GM23338 (cell line): ENCODE data around the gene UGT2B15. TPM values are rescaled to one million over a fixed set of nuclear protein-coding genes. Genes with fewer than 3 reads are reported as not detected.
"Not testable (repeated sequence)": the region's sequence is repeated elsewhere in the genome, so short reads cannot be mapped to it uniquely, and the experiment has no call there.

Source experiments
- ATAC-seq: fragments of 200-7000 bp; cut with Tn5 transposase; 3 replicates; pipeline ENCODE4 v1.9.1; 2020
- DNase-seq: peaks from one replicate; pipeline ENCODE4 v3.0.0-alpha.2; 2015; ENCODE audit warnings: low spot score
- H2AFZ ChIP-seq: fragments of 200-600 bp; sonication (generic); 2 replicates; pipeline ENCODE4 v1.8.0; 2016; ENCODE audit warnings: antibody characterized with exemption, mild to moderate bottlenecking, moderate library complexity
- H3F3A ChIP-seq: fragments of 200-600 bp; sonication (generic); replicated peaks from 2 replicates; pipeline ENCODE4 v1.8.0; 2017; ENCODE audit warnings: antibody characterized with exemption, mixed run types, low read depth
- H3K27ac ChIP-seq: fragments of 200-600 bp; sonication (generic); 2 replicates; pipeline ENCODE4 v1.6.1; 2016; ENCODE audit warnings: low read depth
- H3K27me3 ChIP-seq: fragments of 200-600 bp; sonication (generic); 2 replicates; pipeline ENCODE4 v1.8.0; 2016; ENCODE audit warnings: mild to moderate bottlenecking, mixed run types, moderate library complexity; ENCODE audit not compliant: insufficient read depth
- H3K36me3 ChIP-seq: fragments of 200-600 bp; sonication (generic); 2 replicates; pipeline ENCODE4 v1.8.0; 2016; ENCODE audit warnings: mild to moderate bottlenecking; ENCODE audit not compliant: insufficient read depth
- H3K4me1 ChIP-seq: fragments of 200-600 bp; sonication (generic); 2 replicates; pipeline ENCODE4 v1.8.0; 2016; ENCODE audit warnings: mild to moderate bottlenecking, moderate library complexity; ENCODE audit not compliant: insufficient read depth
- H3K4me2 ChIP-seq: fragments of 200-600 bp; sonication (generic); 2 replicates; pipeline ENCODE4 v1.7.1; 2017; ENCODE audit warnings: mixed run types
- H3K4me3 ChIP-seq: fragments of 200-600 bp; sonication (generic); 2 replicates; pipeline ENCODE4 v1.6.1; 2016; ENCODE audit warnings: mixed run types
- H3K79me2 ChIP-seq: fragments of 200-600 bp; sonication (generic); replicated peaks from 2 replicates; pipeline ENCODE4 v1.8.0; 2017; ENCODE audit warnings: mild to moderate bottlenecking; ENCODE audit not compliant: insufficient read depth
- H3K9me2 ChIP-seq: fragments of 200-600 bp; sonication (generic); 2 replicates; pipeline ENCODE4 v1.8.0; 2017; ENCODE audit not compliant: insufficient read depth
- H4K20me1 ChIP-seq: fragments of 200-600 bp; sonication (generic); replicated peaks from 2 replicates; pipeline ENCODE4 v1.8.0; 2017; ENCODE audit warnings: mild to moderate bottlenecking; ENCODE audit not compliant: insufficient read depth
- H3K27ac Mint-ChIP-seq: 2 replicates; pipeline ENCODE4 v1.8.0; 2020; ENCODE audit warnings: inconsistent platforms, mild to moderate bottlenecking, moderate library complexity, mixed read lengths
- H3K27me3 Mint-ChIP-seq: 3 replicates; pipeline ENCODE4 v1.8.0; 2022; ENCODE audit warnings: low read depth, mild to moderate bottlenecking, moderate library complexity, mixed read lengths, inconsistent platforms; ENCODE audit not compliant: insufficient read depth, poor library complexity
- H3K36me3 Mint-ChIP-seq: 3 replicates; pipeline ENCODE4 v1.8.0; 2021; ENCODE audit warnings: low read depth, mild to moderate bottlenecking, inconsistent platforms, moderate library complexity, mixed read lengths
- H3K4me1 Mint-ChIP-seq: 3 replicates; pipeline ENCODE4 v1.8.0; 2020; ENCODE audit warnings: mild to moderate bottlenecking, inconsistent platforms, mixed read lengths
- H3K4me3 Mint-ChIP-seq: 3 replicates; pipeline ENCODE4 v1.8.0; 2021; ENCODE audit warnings: moderate library complexity, mild to moderate bottlenecking, inconsistent platforms, mixed read lengths
- H3K9me3 Mint-ChIP-seq: 3 replicates; pipeline ENCODE4 v1.8.0; 2020; ENCODE audit warnings: moderate library complexity, mild to moderate bottlenecking, inconsistent platforms, mixed read lengths
- CREB1 ChIP-seq: fragments of 250-450 bp; sonication (Bioruptor Pico); IDR thresholded peaks from 2 replicates; pipeline ENCODE4 v1.5.0; 2020; ENCODE audit warnings: low read depth, mild to moderate bottlenecking, moderate library complexity
- EZH2 ChIP-seq: fragments of 200-600 bp; sonication (generic); IDR thresholded peaks from one replicate; pipeline ENCODE4 v1.8.0; 2017; ENCODE audit warnings: antibody characterized with exemption, mild to moderate bottlenecking, low read depth; ENCODE audit not compliant: unreplicated experiment
- EZH2phosphoT487 ChIP-seq: fragments of 200-600 bp; sonication (generic); IDR thresholded peaks from one replicate; pipeline ENCODE4 v1.8.1; 2018; ENCODE audit warnings: antibody characterized with exemption; ENCODE audit not compliant: unreplicated experiment
- JUNB ChIP-seq: IDR thresholded peaks from one replicate; pipeline ENCODE4 v1.6.1; 2016; ENCODE audit warnings: antibody characterized with exemption; ENCODE audit not compliant: unreplicated experiment
- NANOG ChIP-seq: IDR thresholded peaks from 2 replicates; pipeline ENCODE4 v1.6.1; 2016; ENCODE audit warnings: antibody characterized with exemption, borderline replicate concordance
- STAT1 ChIP-seq: IDR thresholded peaks from one replicate; pipeline ENCODE4 v1.6.1; 2016; ENCODE audit warnings: antibody characterized with exemption; ENCODE audit not compliant: unreplicated experiment
- ZNF331 ChIP-seq: fragments of 250-450 bp; sonication (Bioruptor Pico); IDR thresholded peaks from 2 replicates; pipeline ENCODE4 v1.5.0; 2020; ENCODE audit warnings: low read depth, mild to moderate bottlenecking, moderate library complexity
- polyA plus RNA-seq: library from polyadenylated mRNA; unstranded; fragments of >200 nt; fragmentation: Nextera tagmentation; extraction: Ambion mirVana; gene quantifications from 2 replicates; pipeline ENCODE4 v1.2.1, GENCODE V29; 2016
- total RNA-seq: library from RNA; depleted of rRNA; stranded (reverse); fragments of >200 nt; shearing (Covaris generic); gene quantifications from 2 replicates; pipeline ENCODE4 v1.2.3, GENCODE V29; 2014
- TF ChIP-seq, protein P1 (sequence below): IDR thresholded peaks from one replicate; pipeline ENCODE4 v1.6.1; 2018; ENCODE audit warnings: antibody characterized with exemption; ENCODE audit not compliant: unreplicated experiment
- TF ChIP-seq, protein P2 (sequence below): fragments of 250-450 bp; sonication (Bioruptor Pico); IDR thresholded peaks from 2 replicates; pipeline ENCODE4 v1.5.0; 2020; ENCODE audit warnings: mild to moderate bottlenecking, moderate library complexity
- TF ChIP-seq, protein P3 (sequence below): IDR thresholded peaks from 2 replicates; pipeline ENCODE4 v1.6.1; 2016; ENCODE audit warnings: antibody characterized with exemption
- TF ChIP-seq, protein P4 (sequence below), 2 experiments: fragments of 200-600 bp in 1 of 2; sonication (generic) in 1 of 2; conservative IDR thresholded peaks; 2 replicates each; pipeline versions ENCODE4 v1.5.1 to v1.6.1; 2016 to 2017; ENCODE audit warnings: antibody characterized with exemption in 2 of 2, low read depth in 2 of 2, mild to moderate bottlenecking in 2 of 2, moderate library complexity in 1 of 2

The UGT2B15 gene
- total and polyA plus RNA-seq, 2 experiments from 2014 or later, result not detected

DNA sequence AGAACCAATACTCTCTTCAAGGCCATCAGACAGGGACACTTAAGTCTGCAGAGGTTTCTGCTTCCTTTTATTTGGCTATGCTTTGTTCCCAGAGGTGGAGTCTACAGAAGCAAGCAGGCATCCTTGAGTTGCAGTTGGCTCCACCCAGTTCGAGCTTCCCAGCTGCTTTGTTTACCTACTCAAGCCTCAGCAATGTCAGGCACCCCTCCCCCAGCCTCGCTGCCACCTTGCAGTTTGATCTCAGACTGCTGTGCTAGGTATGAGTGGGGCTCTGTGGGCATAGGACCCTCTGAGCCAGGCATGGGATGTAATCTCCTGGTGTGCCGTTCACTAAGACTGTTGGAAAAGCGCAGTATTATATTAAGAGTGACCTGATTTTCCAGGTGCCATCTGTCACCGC is 12.6 kb upstream of the UGT2B15 start:
- Mint-ChIP-seq H3K36me3 (peaks cover 35% of the 10 kb centered on the region), H3K4me3 (no peak overlapping the region), H3K27me3 (no peaks in the 10 kb centered on the region), H3K4me1 (no peaks in the 10 kb centered on the region), H3K9me3 (peaks cover 55% of the 10 kb centered on the region), H3K27ac (no peak overlapping the region)
- H3K9me2 ChIP-seq, result no peaks in the 10 kb centered on the region
- H4K20me1 ChIP-seq, result no peaks in the 10 kb centered on the region
- no peaks in the 10 kb centered on the region; the same call in 1 of the 2 replicates for H3K36me3 ChIP-seq
- no peak overlapping the region for H3K4me3 ChIP-seq
- no peak overlapping the region for H3K4me2 ChIP-seq
- DNase-seq (no peak), ATAC-seq (no peak)
- H3K4me1 ChIP-seq, result no peaks in the 10 kb centered on the region
- H3F3A ChIP-seq, result no peaks in the 10 kb centered on the region
- TF ChIP-seq, protein P1, sequence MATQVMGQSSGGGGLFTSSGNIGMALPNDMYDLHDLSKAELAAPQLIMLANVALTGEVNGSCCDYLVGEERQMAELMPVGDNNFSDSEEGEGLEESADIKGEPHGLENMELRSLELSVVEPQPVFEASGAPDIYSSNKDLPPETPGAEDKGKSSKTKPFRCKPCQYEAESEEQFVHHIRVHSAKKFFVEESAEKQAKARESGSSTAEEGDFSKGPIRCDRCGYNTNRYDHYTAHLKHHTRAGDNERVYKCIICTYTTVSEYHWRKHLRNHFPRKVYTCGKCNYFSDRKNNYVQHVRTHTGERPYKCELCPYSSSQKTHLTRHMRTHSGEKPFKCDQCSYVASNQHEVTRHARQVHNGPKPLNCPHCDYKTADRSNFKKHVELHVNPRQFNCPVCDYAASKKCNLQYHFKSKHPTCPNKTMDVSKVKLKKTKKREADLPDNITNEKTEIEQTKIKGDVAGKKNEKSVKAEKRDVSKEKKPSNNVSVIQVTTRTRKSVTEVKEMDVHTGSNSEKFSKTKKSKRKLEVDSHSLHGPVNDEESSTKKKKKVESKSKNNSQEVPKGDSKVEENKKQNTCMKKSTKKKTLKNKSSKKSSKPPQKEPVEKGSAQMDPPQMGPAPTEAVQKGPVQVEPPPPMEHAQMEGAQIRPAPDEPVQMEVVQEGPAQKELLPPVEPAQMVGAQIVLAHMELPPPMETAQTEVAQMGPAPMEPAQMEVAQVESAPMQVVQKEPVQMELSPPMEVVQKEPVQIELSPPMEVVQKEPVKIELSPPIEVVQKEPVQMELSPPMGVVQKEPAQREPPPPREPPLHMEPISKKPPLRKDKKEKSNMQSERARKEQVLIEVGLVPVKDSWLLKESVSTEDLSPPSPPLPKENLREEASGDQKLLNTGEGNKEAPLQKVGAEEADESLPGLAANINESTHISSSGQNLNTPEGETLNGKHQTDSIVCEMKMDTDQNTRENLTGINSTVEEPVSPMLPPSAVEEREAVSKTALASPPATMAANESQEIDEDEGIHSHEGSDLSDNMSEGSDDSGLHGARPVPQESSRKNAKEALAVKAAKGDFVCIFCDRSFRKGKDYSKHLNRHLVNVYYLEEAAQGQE, result no peak
- TF ChIP-seq NANOG (no peak), EZH2phosphoT487 (no peak), STAT1 (no peak), JUNB (no peak), ZNF331 (CRISPR knock-in tag) (no peak), EZH2 (no peak), CREB1 (CRISPR knock-in tag) (no peak)
- TF ChIP-seq, protein P2, sequence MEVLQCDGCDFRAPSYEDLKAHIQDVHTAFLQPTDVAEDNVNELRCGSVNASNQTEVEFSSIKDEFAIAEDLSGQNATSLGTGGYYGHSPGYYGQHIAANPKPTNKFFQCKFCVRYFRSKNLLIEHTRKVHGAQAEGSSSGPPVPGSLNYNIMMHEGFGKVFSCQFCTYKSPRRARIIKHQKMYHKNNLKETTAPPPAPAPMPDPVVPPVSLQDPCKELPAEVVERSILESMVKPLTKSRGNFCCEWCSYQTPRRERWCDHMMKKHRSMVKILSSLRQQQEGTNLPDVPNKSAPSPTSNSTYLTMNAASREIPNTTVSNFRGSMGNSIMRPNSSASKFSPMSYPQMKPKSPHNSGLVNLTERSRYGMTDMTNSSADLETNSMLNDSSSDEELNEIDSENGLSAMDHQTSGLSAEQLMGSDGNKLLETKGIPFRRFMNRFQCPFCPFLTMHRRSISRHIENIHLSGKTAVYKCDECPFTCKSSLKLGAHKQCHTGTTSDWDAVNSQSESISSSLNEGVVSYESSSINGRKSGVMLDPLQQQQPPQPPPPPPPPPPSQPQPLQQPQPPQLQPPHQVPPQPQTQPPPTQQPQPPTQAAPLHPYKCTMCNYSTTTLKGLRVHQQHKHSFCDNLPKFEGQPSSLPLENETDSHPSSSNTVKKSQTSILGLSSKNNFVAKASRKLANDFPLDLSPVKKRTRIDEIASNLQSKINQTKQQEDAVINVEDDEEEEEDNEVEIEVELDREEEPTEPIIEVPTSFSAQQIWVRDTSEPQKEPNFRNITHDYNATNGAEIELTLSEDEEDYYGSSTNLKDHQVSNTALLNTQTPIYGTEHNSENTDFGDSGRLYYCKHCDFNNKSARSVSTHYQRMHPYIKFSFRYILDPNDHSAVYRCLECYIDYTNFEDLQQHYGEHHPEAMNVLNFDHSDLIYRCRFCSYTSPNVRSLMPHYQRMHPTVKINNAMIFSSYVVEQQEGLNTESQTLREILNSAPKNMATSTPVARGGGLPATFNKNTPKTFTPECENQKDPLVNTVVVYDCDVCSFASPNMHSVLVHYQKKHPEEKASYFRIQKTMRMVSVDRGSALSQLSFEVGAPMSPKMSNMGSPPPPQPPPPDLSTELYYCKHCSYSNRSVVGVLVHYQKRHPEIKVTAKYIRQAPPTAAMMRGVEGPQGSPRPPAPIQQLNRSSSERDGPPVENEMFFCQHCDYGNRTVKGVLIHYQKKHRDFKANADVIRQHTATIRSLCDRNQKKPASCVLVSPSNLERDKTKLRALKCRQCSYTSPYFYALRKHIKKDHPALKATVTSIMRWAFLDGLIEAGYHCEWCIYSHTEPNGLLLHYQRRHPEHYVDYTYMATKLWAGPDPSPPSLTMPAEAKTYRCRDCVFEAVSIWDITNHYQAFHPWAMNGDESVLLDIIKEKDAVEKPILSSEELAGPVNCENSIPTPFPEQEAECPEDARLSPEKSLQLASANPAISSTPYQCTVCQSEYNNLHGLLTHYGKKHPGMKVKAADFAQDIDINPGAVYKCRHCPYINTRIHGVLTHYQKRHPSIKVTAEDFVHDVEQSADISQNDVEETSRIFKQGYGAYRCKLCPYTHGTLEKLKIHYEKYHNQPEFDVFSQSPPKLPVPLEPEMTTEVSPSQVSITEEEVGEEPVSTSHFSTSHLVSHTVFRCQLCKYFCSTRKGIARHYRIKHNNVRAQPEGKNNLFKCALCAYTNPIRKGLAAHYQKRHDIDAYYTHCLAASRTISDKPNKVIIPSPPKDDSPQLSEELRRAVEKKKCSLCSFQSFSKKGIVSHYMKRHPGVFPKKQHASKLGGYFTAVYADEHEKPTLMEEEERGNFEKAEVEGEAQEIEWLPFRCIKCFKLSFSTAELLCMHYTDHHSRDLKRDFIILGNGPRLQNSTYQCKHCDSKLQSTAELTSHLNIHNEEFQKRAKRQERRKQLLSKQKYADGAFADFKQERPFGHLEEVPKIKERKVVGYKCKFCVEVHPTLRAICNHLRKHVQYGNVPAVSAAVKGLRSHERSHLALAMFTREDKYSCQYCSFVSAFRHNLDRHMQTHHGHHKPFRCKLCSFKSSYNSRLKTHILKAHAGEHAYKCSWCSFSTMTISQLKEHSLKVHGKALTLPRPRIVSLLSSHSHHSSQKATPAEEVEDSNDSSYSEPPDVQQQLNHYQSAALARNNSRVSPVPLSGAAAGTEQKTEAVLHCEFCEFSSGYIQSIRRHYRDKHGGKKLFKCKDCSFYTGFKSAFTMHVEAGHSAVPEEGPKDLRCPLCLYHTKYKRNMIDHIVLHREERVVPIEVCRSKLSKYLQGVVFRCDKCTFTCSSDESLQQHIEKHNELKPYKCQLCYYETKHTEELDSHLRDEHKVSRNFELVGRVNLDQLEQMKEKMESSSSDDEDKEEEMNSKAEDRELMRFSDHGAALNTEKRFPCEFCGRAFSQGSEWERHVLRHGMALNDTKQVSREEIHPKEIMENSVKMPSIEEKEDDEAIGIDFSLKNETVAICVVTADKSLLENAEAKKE (CRISPR knock-in tag), result no peak
- TF ChIP-seq, protein P3, sequence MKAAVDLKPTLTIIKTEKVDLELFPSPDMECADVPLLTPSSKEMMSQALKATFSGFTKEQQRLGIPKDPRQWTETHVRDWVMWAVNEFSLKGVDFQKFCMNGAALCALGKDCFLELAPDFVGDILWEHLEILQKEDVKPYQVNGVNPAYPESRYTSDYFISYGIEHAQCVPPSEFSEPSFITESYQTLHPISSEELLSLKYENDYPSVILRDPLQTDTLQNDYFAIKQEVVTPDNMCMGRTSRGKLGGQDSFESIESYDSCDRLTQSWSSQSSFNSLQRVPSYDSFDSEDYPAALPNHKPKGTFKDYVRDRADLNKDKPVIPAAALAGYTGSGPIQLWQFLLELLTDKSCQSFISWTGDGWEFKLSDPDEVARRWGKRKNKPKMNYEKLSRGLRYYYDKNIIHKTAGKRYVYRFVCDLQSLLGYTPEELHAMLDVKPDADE, result no peak
- TF ChIP-seq, protein P4, sequence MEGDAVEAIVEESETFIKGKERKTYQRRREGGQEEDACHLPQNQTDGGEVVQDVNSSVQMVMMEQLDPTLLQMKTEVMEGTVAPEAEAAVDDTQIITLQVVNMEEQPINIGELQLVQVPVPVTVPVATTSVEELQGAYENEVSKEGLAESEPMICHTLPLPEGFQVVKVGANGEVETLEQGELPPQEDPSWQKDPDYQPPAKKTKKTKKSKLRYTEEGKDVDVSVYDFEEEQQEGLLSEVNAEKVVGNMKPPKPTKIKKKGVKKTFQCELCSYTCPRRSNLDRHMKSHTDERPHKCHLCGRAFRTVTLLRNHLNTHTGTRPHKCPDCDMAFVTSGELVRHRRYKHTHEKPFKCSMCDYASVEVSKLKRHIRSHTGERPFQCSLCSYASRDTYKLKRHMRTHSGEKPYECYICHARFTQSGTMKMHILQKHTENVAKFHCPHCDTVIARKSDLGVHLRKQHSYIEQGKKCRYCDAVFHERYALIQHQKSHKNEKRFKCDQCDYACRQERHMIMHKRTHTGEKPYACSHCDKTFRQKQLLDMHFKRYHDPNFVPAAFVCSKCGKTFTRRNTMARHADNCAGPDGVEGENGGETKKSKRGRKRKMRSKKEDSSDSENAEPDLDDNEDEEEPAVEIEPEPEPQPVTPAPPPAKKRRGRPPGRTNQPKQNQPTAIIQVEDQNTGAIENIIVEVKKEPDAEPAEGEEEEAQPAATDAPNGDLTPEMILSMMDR (conservative IDR thresholded peaks at IDR 0.05; ENCODE audit: low read depth in 2 of 2), result no peak
- no peaks in the 10 kb centered on the region for H3K27me3 ChIP-seq
- H3K79me2 ChIP-seq, result no peaks in the 10 kb centered on the region
- no peak overlapping the region for H2AFZ ChIP-seq
- no peak overlapping the region for H3K27ac ChIP-seq

DNA sequence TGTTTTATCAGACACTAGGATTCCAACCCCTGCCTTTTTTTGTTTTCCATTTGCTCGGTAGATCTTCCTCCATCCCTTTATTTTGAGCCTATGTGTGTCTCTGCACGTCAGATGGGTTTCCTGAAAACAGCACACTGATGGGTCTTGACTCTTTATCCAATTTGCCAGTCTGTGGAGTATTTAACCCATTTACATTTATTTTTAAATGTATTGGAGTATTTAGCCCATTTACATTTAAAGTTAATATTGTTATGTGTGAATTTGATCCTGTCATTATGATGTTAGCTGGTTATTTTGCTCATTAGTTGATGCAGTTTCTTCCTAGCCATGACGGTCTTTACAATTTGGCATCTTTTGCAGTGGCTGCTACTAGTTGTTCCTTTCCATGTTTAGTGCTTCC is 10.8 kb upstream of the UGT2B15 start:
- H3F3A ChIP-seq, H3K27me3 Mint-ChIP-seq, H4K20me1 ChIP-seq, H3K4me3 Mint-ChIP-seq, H3K4me1 Mint-ChIP-seq, H3K4me2 ChIP-seq, H3K27ac Mint-ChIP-seq, ATAC-seq, H3K36me3 ChIP-seq, H3K9me2 ChIP-seq, H3K79me2 ChIP-seq, DNase-seq, H3K4me1 ChIP-seq, H2AFZ ChIP-seq, H3K4me3 ChIP-seq, H3K27me3 ChIP-seq, H3K27ac ChIP-seq: not testable (repeated sequence)
- H3K36me3 Mint-ChIP-seq, result peaks cover 38% of the 10 kb centered on the region
- H3K9me3 Mint-ChIP-seq, result peaks cover 61% of the 10 kb centered on the region
